ENCODE data around the gene IFFO2. TPM values are rescaled to one million over a fixed set of nuclear protein-coding genes. Genes with fewer than 3 reads are reported as not detected.

IFFO2 gene
- total RNA-seq, 2 donors from 2014 or later: 69.2 to 79.1 TPM

GRCh38 chr1:18924221-18924691 lies 32.2 kb downstream of the IFFO2 start:
- H3K36me3 Mint-ChIP-seq (ENCODE audit: insufficient read depth in 2 of 2): peaks cover 4 to 9% of the 10 kb centered on the region in 2 donors
- peaks cover 57% of the 10 kb centered on the region for H3K4me1 Mint-ChIP-seq (ENCODE audit: low read depth)
- H3K4me3 Mint-ChIP-seq: peak overlapping the region; percentile 50 to 55
- no peak overlapping the region for H3K27ac Mint-ChIP-seq
- no peaks in the 10 kb centered on the region for H3K27me3 Mint-ChIP-seq (ENCODE audit: low read depth)
- DNase-seq (no peak), ATAC-seq (replicated peaks in 1 of 2) (no peak)
- peaks cover 1 to 2% of the 10 kb centered on the region in 2 donors for H3K9me3 Mint-ChIP-seq

DNA sequence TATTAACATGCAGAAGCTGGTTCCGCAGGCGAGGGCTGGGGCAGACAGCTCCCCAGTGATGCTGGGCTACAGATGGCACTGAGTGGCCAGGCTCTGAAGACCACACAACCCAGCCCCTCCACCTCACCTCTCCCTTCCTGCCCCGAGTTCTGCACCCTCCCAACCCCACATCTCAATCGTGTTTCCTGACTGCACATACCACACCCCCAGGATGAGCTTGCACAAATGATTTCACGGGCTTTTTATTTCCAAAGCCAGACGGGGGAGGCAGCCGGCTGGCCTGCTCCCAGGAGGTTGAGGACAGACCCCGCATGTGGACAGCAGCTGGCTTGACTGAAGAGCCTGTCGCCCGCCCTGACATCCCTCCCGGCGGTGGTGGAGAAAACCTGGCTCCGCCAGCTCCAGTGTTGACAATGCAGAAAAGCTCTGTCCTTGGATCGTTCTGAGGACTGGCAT lies 32.7 kb downstream of the IFFO2 start:
- DNase-seq: no peak

GRCh38 chr1:18922848-18923755 lies 33.4 kb downstream of the IFFO2 start:
- Mint-ChIP-seq H3K27ac (no peak overlapping the region), H3K36me3 (ENCODE audit: insufficient read depth in 2 of 2) (peaks cover 4 to 9% of the 10 kb centered on the region in 2 donors), H3K9me3 (peaks cover 1 to 2% of the 10 kb centered on the region in 2 donors), H3K4me3 (peak overlapping the region; percentile 29 to 70), H3K4me1 (ENCODE audit: low read depth) (peaks cover 46% of the 10 kb centered on the region), H3K27me3 (ENCODE audit: low read depth) (no peaks in the 10 kb centered on the region)
- ATAC-seq (replicated peaks in 1 of 2) (no peak), DNase-seq (no peak)

More for the DNA sequence above, 32.7 kb downstream of the IFFO2 start:
- H3K9me3 Mint-ChIP-seq: peaks cover 1 to 2% of the 10 kb centered on the region in 2 donors
- no peak for ATAC-seq (replicated peaks in 1 of 2)
- peak overlapping the region; percentile 29 to 70 for H3K4me3 Mint-ChIP-seq
- H3K36me3 Mint-ChIP-seq (ENCODE audit: insufficient read depth in 2 of 2): peaks cover 4 to 9% of the 10 kb centered on the region in 2 donors
- peaks cover 52% of the 10 kb centered on the region for H3K4me1 Mint-ChIP-seq (ENCODE audit: low read depth)
- no peaks in the 10 kb centered on the region for H3K27me3 Mint-ChIP-seq (ENCODE audit: low read depth)
- H3K27ac Mint-ChIP-seq: no peak overlapping the region

DNA sequence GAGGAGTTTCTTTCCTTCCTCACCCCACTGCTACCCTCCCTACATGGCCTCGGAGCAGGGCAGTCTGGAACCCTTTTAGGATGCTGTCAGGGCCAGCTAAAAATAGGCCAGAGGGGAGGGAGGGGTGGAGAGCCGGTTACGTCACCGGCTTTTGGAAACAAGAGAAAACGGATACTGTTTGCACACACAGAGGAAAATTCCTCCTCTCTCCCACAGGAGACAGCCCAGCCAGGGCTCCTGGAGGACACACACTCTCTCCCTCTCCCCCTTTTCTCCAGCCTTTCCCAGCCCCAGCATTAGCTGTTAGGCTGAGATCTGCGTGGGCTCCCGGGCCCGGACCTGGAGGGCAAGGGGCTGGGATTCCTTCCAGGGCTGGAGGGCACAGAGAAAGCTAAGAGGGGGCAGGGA lies 34.2 kb downstream of the IFFO2 start:
- no peak for DNase-seq
- Mint-ChIP-seq H3K27me3 (ENCODE audit: low read depth) (no peaks in the 10 kb centered on the region), H3K27ac (no peak overlapping the region), H3K9me3 (peaks cover 1 to 2% of the 10 kb centered on the region in 2 donors), H3K4me3 (peak overlapping the region in 1 of 2 donors; percentile 12), H3K36me3 (ENCODE audit: insufficient read depth in 2 of 2) (peaks cover 4 to 9% of the 10 kb centered on the region in 2 donors), H3K4me1 (ENCODE audit: low read depth) (peaks cover 38% of the 10 kb centered on the region)
- no peak for ATAC-seq (replicated peaks in 1 of 2)

DNA sequence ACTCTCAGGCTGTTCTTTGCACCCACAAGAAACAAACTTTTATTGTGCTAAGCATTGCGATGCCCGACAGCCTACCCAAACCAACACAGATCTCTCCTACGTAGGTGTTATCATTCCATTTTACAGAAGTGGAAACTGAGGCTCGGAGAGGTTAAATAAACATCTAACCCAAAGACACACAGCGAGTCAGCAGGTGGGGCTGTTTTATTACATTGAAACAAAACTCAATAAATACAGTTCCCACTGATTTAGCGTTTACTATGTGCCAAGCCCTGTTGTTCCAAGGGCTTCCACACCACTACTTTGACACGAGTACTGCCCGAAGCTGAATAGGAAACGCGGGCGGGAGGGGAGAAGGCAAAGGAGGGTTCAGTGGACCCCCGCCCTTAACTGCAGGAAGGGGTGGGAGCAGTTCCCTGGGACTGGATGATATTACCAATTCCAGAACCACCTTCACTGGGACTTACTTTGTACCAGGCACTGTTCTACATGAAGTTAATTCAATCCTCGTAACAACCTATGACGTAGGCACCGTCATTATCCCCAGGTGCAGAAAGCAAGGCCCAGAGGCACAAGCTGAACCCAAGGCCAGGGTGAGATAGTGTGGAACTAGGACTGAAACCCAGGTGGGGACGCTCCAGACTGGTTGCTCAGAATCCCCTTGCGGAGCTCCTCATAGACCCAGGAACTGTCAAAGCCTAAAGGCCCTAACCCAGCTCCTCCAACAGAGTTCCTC lies 34.8 kb downstream of the IFFO2 start:
- peaks cover 36% of the 10 kb centered on the region for H3K4me1 Mint-ChIP-seq (ENCODE audit: low read depth)

DNA sequence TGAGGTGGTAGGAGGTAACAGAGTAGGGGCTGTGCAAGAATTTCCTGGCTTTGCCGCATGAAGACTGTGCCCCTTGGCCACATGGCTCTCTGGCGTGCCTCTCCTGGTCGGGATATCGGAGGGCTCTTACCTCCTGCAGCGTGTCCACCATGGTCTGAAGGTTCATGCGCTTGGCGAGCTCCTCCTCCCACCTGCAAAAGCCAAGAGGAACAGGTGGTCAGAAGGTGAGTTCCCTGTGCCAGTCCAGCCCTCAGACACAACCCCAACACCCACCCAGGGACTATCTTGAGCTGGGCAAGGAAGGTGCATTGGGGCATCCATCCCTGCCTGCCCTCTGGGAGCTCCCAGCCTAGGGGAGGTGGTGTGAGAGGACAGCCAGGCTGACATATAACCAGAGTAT lies 35.5 kb downstream of the IFFO2 start:
- Mint-ChIP-seq H3K36me3 (ENCODE audit: insufficient read depth in 2 of 2) (peaks cover 4 to 9% of the 10 kb centered on the region in 2 donors), H3K9me3 (peaks cover 1 to 2% of the 10 kb centered on the region in 2 donors), H3K27me3 (ENCODE audit: low read depth) (no peaks in the 10 kb centered on the region), H3K4me1 (ENCODE audit: low read depth) (peaks cover 35% of the 10 kb centered on the region), H3K4me3 (no peak overlapping the region), H3K27ac (no peak overlapping the region)
- ATAC-seq (replicated peaks in 1 of 2) (no peak), DNase-seq (no peak)

More for the DNA sequence above, 34.8 kb downstream of the IFFO2 start:
- Mint-ChIP-seq H3K4me3 (no peak overlapping the region), H3K36me3 (ENCODE audit: insufficient read depth in 2 of 2) (peaks cover 4 to 9% of the 10 kb centered on the region in 2 donors), H3K27ac (no peak overlapping the region), H3K27me3 (ENCODE audit: low read depth) (no peaks in the 10 kb centered on the region), H3K9me3 (peaks cover 1 to 2% of the 10 kb centered on the region in 2 donors)
- DNase-seq (no peak), ATAC-seq (replicated peaks in 1 of 2) (no peak)

DNA sequence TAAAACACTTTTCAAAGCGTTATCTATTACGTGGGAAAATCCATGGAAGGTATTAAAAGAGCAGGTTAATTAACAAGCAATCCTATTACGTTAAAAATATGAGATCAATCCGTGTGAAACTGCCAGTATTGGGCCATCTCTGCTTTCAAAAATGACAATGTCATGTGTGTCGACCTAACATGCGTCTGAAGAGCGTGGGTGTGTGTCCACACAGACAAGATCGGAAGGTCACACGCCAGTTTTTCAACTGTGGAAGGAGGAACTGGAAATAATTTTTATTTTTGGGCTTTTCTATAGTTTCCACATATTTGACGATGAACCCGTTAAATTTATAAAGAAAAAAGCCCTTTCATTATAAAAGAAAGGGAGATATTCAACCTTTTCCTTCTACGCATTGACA lies 36.5 kb downstream of the IFFO2 start:
- Mint-ChIP-seq H3K36me3 (ENCODE audit: insufficient read depth in 2 of 2) (peaks cover 0 to 4% of the 10 kb centered on the region in 2 donors), H3K4me1 (ENCODE audit: low read depth) (peaks cover 26% of the 10 kb centered on the region), H3K4me3 (no peak overlapping the region), H3K27me3 (ENCODE audit: low read depth) (no peaks in the 10 kb centered on the region), H3K27ac (no peak overlapping the region), H3K9me3 (no peaks in the 10 kb centered on the region)
- no peak for ATAC-seq (replicated peaks in 1 of 2)
- no peak for DNase-seq

DNA sequence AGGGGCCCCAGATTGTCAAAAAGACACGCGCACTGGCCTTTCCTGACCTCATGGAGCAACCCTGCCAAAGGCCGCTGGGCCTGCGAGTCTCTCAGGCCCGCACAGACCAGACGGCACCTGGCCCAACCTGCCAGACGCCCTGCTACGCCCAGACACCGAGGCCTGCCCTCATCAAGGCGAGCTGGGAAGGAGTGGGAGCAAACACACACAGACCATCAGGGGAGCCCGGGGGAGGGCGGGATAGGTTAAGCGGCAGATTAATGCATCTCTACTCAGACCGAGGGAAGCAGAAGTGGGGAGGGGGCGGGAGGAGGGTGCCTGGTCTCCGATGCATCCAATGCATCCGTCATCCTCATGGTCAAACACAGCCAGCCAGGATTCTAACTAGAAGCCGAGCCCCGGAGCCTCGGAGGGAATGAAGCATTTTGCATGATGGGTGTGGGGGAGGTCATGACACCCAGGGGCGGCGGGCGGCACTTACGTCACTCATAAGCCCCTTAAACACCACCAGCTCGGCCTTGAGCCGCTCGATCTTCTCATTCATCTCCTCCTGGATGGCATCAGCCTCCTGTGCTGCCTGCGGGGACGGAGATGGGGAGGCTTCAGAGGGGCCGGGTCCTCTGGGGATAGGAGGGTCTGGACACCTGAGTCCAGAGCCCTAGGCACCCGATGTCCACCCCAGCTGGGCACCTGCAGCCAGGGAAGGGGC lies 37.1 kb downstream of the IFFO2 start:
- Mint-ChIP-seq H3K4me1 (ENCODE audit: low read depth) (peaks cover 22% of the 10 kb centered on the region), H3K9me3 (no peaks in the 10 kb centered on the region), H3K27me3 (ENCODE audit: low read depth) (no peaks in the 10 kb centered on the region), H3K27ac (peak overlapping the region; percentile 6), H3K4me3 (no peak overlapping the region), H3K36me3 (ENCODE audit: insufficient read depth in 2 of 2) (peaks cover 0 to 4% of the 10 kb centered on the region in 2 donors)
- ATAC-seq (replicated peaks in 1 of 2) (no peak), DNase-seq (no peak)

GRCh38 chr1:18918417-18918816 lies 38.1 kb downstream of the IFFO2 start:
- peaks cover 0 to 8% of the 10 kb centered on the region in 2 donors for H3K36me3 Mint-ChIP-seq (ENCODE audit: insufficient read depth in 2 of 2)
- peaks cover 22% of the 10 kb centered on the region for H3K4me1 Mint-ChIP-seq (ENCODE audit: low read depth)
- H3K27ac Mint-ChIP-seq: peak overlapping the region; percentile 68
- H3K9me3 Mint-ChIP-seq: no peaks in the 10 kb centered on the region
- H3K27me3 Mint-ChIP-seq (ENCODE audit: low read depth): no peaks in the 10 kb centered on the region
- ATAC-seq (replicated peaks in 1 of 2): no peak
- no peak overlapping the region for H3K4me3 Mint-ChIP-seq
- no peak for DNase-seq

- H3K36me3 Mint-ChIP-seq (ENCODE audit: insufficient read depth in 2 of 2): peaks cover 0 to 17% of the 10 kb centered on the region in 2 donors
- no peak overlapping the region for H3K4me3 Mint-ChIP-seq
- peaks cover 21% of the 10 kb centered on the region for H3K4me1 Mint-ChIP-seq (ENCODE audit: low read depth)
- DNase-seq (no peak), ATAC-seq (replicated peaks in 1 of 2) (no peak)
- no peaks in the 10 kb centered on the region for H3K9me3 Mint-ChIP-seq
- H3K27ac Mint-ChIP-seq: no peak overlapping the region
- no peaks in the 10 kb centered on the region for H3K27me3 Mint-ChIP-seq (ENCODE audit: low read depth)
Measured at GRCh38 chr1:18917071-18917799, 39.2 kb downstream of the IFFO2 start.

DNA sequence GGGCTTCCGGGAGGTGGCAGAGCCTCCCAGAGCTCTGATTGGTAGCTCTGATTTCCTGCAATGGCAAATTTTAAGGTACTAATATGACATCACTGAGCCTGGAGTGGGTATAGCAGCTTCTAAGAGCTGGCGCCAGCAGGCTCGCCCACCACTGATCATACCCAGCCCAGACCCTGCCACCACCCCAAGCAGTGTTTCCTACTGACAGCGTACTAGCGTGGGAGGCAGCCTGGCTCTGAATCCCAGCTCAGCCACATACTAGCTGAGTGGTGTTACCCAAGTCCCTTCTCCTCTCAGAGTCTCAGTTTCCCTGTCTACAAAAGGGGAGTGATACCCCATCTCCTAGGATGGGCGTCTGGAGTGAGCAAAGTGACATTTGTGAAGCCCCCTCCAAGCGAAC lies 41.1 kb downstream of the IFFO2 start:
- Mint-ChIP-seq H3K27me3 (ENCODE audit: low read depth) (no peaks in the 10 kb centered on the region), H3K27ac (no peak overlapping the region), H3K4me1 (ENCODE audit: low read depth) (peaks cover 29% of the 10 kb centered on the region), H3K4me3 (no peak overlapping the region), H3K36me3 (ENCODE audit: insufficient read depth in 2 of 2) (peaks cover 10 to 29% of the 10 kb centered on the region in 2 donors), H3K9me3 (peaks cover 0 to 3% of the 10 kb centered on the region in 2 donors)
- DNase-seq: no peak
- ATAC-seq (replicated peaks in 1 of 2): no peak
